Large intestine (tissue), 3 donors: ENCODE measurements around the gene PRSS53. TPM values are rescaled to one million over a fixed set of nuclear protein-coding genes. Genes with fewer than 3 reads are reported as not detected.
A peak's percentile ranks its signal among the peaks of the same experiment; 100 is the strongest.

ENCODE experiments used
- DNase-seq, 2 donors: peaks; one replicate each; pipeline versions ENCODE4 v3.0.0 to v3.0.0-alpha.2; 2013
- H3K27ac ChIP-seq: one replicate; pipeline ENCODE4 v1.5.1; 2013; ENCODE audit warnings: low read length
- H3K27me3 ChIP-seq: 2 replicates; pipeline ENCODE4 v1.6.1; 2013; ENCODE audit warnings: low read length; ENCODE audit not compliant: control insufficient read depth, insufficient read depth
- H3K36me3 ChIP-seq: 2 replicates; pipeline ENCODE4 v1.6.1; 2013; ENCODE audit warnings: low read length; ENCODE audit not compliant: control insufficient read depth, insufficient read depth
- H3K4me1 ChIP-seq: one replicate; pipeline ENCODE4 v1.6.1; 2013; ENCODE audit warnings: low read length; ENCODE audit not compliant: control insufficient read depth, insufficient read depth
- H3K4me3 ChIP-seq: one replicate; pipeline ENCODE4 v1.5.1; 2013; ENCODE audit warnings: low read length
- H3K9me3 ChIP-seq: one replicate; pipeline ENCODE4 v1.6.1; 2013; ENCODE audit warnings: mild to moderate bottlenecking, low read depth, low read length, moderate library complexity; ENCODE audit not compliant: control insufficient read depth
- WGBS: methylation state at CpG from one replicate; pipeline ENCODE4 v1.1.5; 2013; ENCODE audit warnings: low lambda C conversion rate; ENCODE audit not compliant: insufficient coverage; 5-methylcytosine and 5-hydroxymethylcytosine counted together
- polyA plus RNA-seq: library from polyadenylated mRNA; unstranded; fragments of 120-200 nt; gene quantifications from one replicate; pipeline ENCODE4 v1.2.1, GENCODE V29; 2013

The PRSS53 gene
- polyA plus RNA-seq, 1 donor = 1.8 TPM

DNA sequence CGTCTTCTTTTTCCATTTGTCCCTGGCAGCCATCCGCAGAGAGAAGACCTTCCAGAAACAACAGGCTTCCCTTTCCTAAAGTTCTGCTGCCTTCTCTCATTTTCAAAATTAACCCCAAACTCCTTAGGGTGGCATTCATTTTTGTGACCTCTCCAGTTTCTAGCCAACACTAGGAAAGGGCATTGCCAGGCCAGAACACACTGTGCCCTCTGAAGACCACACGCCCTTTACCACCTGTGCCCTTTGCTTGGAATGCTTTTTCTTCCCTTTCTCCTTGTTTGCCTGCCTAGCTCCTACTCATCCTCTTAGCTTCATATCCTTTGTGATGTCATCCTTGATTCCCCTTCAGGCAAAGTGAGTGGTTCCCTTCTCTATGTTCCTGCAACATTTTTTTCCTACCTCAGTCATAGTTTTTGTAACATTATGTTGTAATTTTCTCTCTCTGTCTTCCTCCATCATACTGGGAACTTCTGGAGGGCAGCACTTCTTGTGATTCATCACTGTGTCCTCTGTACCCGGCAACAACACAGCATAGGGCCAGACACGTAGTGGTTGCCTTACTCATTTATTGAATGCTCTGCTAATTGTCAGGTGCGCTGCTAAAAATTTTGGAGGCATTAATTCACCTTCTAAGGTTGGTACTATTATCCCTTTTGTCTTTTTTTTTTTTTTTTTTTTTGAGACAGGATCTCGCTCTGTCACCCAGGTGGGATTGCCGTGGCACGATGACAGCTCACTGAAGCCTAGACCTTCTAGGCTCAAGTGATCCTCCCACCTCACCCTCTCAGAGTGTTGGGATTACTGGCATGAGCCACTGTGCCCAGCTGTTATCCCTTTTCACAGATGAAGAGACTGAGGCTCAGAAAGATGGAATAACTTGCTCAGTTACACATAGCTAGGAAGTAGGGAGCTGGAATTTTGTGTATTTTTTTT lies 29.7 kb upstream of the PRSS53 start:
- Histone ChIP-seq H3K36me3 (peaks cover 30% of the 10 kb centered on the region), H3K4me1 (peaks cover 11% of the 10 kb centered on the region), H3K27me3 (no peaks in the 10 kb centered on the region), H3K27ac (peak overlapping the region; percentile 95), H3K9me3 (no peaks in the 10 kb centered on the region), H3K4me3 (peak overlapping the region; percentile 63)
- DNase-seq = peak in 1 of 2 donors; percentile 38
- 0% methylated on average over 2 of the region's 9 CpGs for WGBS

GRCh38 chr16:31117384-31118222 lies 28.9 kb upstream of the PRSS53 start, which contains the start of gene KAT8:
TSS of gene KAT8 (plus strand) at chr16:31117664. CDS start at chr16:31117682, 18 bp downstream.
- Histone ChIP-seq H3K4me3 (peak within 1 kb of the TSS; percentile 63), H3K9me3 (no peaks in the 10 kb centered on the region), H3K4me1 (peaks cover 11% of the 10 kb centered on the region), H3K27me3 (no peaks in the 10 kb centered on the region), H3K36me3 (peaks cover 33% of the 10 kb centered on the region), H3K27ac (peak within 1 kb of the TSS; percentile 95)
- DNase-seq = peak; percentile 97 to 98
- 0% methylated on average over 1 of the region's 68 CpGs for WGBS

DNA sequence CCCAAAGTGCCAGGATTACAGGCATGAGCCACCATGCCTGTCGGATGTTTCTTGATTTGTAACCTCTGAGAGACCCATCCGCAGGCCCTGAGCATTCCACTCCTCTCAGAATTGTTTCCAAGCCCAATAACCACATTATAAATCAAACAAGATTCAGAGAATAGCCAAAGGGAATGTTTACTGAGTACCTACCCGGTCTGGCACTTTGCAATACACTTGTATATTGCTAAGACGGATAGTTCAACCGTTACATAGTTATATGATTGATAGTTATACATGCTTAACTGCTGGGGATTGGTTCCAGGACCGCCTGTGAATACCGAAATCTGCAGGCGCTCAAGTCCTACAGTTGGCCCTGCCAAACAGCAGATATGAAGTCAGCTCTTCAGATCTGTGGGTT lies 25.7 kb upstream of the PRSS53 start:
- Histone ChIP-seq H3K36me3 (peaks cover 36% of the 10 kb centered on the region), H3K9me3 (no peaks in the 10 kb centered on the region), H3K27me3 (no peaks in the 10 kb centered on the region), H3K4me1 (peaks cover 11% of the 10 kb centered on the region), H3K4me3 (no peak overlapping the region), H3K27ac (no peak overlapping the region)
- WGBS = 90% methylated on average over 2 of the region's 8 CpGs
- DNase-seq = no peak

DNA sequence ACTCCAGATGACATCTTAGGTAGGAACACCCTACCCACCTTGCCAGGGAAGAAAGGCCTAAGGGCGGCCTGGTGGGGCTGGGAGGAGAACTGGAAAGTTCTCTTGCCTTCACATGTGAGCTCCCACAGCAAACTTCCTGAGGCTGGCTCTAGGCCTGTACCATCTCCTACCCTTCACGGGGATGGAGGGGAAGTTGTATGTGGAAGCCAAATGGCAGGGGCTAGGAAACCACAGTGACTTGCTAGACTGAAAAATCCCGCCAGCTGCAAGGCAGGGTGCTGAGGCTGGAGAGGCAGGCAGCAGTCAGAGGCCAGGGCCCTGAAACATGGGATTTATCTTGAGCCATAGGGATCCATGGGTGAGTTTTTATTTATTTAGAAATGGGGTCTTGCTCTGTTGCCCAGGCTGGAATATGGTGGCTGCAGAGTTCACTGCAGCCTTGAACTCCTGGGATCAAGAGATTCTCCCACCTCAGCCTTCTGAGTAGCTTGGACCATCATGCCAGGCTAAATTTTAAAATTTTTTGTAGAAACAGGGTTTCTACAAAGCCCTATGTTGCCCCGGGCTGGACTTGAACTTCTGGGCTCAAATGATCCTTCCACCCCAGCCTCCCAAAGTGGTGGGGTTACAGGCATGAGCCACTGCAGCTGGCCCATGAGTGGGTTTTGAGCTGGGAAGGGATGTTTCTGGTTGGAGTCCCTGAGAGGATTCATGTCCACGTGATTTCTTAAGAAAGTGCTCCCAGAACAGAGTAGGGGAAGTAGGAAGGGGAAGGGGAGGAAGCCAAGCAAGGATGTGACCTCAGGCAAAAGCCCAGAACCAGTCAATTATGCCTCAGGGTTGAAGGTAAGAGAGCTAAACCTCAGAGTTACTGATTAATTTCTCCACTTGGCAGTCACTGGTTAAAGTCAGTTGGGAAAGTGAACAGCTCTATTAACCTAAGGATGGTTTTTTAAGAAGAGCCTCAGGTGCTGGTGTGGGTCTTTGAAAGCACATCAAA lies 24.7 kb upstream of the PRSS53 start:
- H3K27me3 ChIP-seq = no peaks in the 10 kb centered on the region
- WGBS = no CpG with 5 or more reads among the region's 5 CpGs
- H3K4me1 ChIP-seq = peaks cover 11% of the 10 kb centered on the region
- no peak overlapping the region for H3K4me3 ChIP-seq
- peak in 1 of 2 donors; percentile 42 for DNase-seq
- H3K27ac ChIP-seq = peak overlapping the region; percentile 29
- no peaks in the 10 kb centered on the region for H3K9me3 ChIP-seq
- peaks cover 33% of the 10 kb centered on the region for H3K36me3 ChIP-seq

DNA sequence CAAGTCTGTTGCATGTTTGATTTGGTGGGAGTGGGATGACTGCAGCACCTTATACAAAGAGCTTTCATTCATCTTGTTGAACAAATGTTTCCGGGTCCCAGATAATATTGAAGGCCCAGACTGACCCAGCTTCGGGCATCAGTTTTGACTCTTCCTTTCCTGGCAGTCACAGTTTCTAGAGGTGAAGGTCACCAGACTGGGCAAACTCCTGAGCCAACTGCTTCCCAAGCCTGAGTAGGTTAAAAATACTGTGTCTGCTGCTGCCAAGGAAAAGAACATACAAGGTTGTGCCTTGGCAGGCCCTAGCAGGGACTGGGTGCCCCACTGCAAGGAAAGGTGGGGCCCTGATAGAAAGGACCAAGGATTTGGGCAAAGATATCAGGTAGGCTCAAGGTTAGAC lies 24.0 kb upstream of the PRSS53 start:
- no CpG with 5 or more reads among the region's 2 CpGs for WGBS
- Histone ChIP-seq H3K27me3 (no peaks in the 10 kb centered on the region), H3K9me3 (no peaks in the 10 kb centered on the region), H3K4me1 (peaks cover 11% of the 10 kb centered on the region), H3K36me3 (peaks cover 33% of the 10 kb centered on the region), H3K4me3 (no peak overlapping the region), H3K27ac (no peak overlapping the region)
- no peak for DNase-seq

GRCh38 chr16:31111881-31112466 lies 23.2 kb upstream of the PRSS53 start:
- WGBS = no CpG with 5 or more reads among the region's 23 CpGs
- no peaks in the 10 kb centered on the region for H3K27me3 ChIP-seq
- no peaks in the 10 kb centered on the region for H3K9me3 ChIP-seq
- no peak overlapping the region for H3K27ac ChIP-seq
- H3K4me1 ChIP-seq = peaks cover 11% of the 10 kb centered on the region
- H3K4me3 ChIP-seq = no peak overlapping the region
- peaks cover 33% of the 10 kb centered on the region for H3K36me3 ChIP-seq
- DNase-seq = no peak

DNA sequence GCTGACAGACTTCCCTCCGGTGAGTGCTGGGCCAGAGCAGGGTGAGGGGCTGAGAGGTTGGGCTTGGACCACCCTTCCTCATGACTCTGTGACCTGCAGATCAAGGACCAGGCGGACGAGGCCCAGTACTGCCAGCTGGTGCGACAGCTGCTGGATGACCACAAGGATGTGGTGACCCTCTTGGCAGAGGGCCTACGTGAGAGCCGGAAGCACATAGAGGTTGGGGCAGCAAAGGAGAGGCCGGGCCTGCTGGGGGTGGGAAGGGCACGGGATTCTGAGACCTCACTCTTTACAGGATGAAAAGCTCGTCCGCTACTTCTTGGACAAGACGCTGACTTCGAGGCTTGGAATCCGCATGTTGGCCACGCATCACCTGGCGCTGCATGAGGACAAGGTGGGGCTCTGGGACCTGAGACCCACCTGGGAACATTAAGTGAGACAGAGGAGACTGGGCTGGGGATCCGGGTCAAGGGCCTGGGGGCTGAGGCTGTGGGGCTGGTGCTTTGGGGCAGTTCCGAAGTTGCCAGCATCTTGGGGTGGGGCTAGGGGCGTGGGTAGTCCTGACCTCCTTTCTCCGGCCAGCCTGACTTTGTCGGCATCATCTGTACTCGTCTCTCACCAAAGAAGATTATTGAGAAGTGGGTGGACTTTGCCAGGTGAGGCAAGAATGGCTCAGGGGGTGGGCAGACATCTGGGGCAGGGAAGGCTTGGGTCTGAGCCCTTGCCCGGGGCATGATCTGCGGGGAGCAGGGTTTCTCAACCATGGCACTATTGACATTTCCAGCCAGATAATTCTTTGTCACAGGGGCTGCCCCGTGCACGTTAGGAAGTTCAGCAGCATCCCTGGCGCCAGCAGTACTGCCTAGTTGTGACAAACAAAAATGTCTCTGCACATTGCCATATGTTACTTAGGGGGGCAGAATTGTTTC lies 21.6 kb upstream of the PRSS53 start:
- H3K36me3 ChIP-seq = peaks cover 33% of the 10 kb centered on the region
- WGBS = no CpG with 5 or more reads among the region's 26 CpGs
- H3K4me1 ChIP-seq = peaks cover 15% of the 10 kb centered on the region
- no peak overlapping the region for H3K27ac ChIP-seq
- DNase-seq = no peak
- no peaks in the 10 kb centered on the region for H3K27me3 ChIP-seq
- H3K9me3 ChIP-seq = no peaks in the 10 kb centered on the region
- no peak overlapping the region for H3K4me3 ChIP-seq

DNA sequence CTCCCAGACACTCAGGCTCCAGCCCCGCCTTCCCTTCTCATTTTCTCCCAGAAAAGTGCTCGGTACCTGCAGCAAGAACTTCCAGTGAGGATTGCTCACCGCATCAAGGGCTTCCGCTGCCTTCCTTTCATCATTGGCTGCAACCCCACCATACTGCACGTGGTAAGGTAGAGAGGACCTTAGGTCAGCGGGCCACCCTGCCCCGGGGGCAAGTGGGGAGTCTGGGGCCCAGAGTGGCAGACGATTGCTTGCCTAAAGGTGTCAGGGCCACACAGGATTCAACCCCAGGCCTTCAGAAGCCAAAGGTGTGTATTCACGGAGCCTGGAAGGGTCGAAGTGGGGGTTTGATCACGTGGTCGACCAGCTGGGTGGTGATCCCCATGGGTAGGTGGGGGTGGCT lies 20.9 kb upstream of the PRSS53 start:
- H3K9me3 ChIP-seq = no peaks in the 10 kb centered on the region
- peaks cover 33% of the 10 kb centered on the region for H3K36me3 ChIP-seq
- WGBS = no CpG with 5 or more reads among the region's 12 CpGs
- H3K4me3 ChIP-seq = no peak overlapping the region
- H3K27me3 ChIP-seq = no peaks in the 10 kb centered on the region
- DNase-seq = no peak
- H3K27ac ChIP-seq = no peak overlapping the region
- H3K4me1 ChIP-seq = peaks cover 15% of the 10 kb centered on the region
